HG02870 (cell line): Measurements from ENCODE around the gene LRMDA.

Experiments used
- ATAC-seq: cut with Tn5 transposase; IDR thresholded peaks from one replicate; pipeline ENCODE4 v1.9.1; 2021; ENCODE audit warnings: mild to moderate bottlenecking, moderate library complexity; ENCODE audit not compliant: unreplicated experiment

The LRMDA gene

DNA sequence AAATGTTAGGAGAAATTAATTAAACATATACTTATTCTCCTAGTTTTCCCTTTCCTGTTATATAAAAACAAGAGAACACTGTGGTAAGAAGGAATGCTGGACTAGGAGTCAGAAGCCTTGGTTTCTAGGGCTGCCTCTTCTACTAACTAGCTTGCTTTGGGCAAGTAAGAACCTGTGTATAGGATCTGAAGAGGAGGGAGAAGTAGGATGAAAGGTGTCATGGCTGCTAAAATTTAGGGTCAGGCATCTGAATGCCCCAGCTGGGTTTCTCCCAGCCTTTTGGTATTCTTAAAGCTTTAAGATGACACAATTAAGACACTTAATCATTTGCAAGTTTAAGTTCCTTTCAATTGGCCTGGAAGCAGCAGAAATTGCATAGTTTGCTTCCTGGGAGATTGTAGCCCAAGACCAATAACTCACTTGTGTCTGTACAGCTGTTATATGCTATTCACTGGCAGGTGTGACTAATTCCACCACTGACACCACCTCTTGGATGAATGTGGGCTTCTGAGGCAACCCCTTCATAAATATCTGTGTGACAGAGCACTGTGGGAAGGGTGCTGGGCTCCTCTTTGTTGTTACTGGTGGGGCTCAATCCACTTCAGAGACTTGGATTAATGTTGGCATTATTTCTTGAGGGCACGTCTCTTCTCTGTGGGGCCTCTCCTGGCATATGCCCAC is 137.2 kb downstream of the LRMDA start:
- peak; percentile 55 for ATAC-seq

DNA sequence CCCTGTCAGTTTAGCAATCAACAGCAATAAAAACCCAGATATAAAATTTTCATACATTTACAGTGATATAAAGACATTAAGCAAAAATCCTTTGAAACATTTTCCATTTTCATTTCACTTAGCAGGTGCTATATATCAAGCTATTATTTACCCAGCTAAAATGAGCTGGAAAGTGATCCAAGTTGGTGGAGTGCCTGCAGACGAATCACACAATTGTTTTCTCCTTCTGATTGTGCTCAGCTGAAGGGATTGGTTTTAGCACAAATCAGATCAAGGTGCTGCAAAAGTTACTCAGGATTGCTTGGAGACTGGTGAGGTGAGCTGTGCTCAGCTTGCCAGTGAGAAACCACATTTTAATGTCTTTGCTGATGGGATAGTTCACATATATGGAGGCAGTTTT is 138.1 kb downstream of the LRMDA start:
- no peak for ATAC-seq

DNA sequence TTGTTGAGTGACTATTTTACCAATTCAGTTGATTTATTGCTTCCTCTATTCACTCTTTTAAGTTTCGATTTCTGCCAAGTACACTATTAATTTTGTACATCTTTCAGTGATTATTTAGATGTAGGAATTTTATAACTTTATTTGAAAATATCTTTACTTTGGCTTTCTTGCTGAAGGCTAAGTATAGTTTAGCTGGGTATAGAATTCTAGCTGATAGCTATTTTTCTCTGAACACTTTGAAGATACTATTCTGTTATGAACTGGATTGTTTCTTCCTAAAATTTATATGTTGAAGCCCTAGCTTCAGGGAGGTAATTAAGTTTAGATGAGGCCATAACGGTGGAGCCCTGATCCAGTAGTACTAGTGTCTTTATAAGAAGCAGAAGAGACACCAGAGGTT is 141.1 kb downstream of the LRMDA start:
- ATAC-seq: no peak

DNA sequence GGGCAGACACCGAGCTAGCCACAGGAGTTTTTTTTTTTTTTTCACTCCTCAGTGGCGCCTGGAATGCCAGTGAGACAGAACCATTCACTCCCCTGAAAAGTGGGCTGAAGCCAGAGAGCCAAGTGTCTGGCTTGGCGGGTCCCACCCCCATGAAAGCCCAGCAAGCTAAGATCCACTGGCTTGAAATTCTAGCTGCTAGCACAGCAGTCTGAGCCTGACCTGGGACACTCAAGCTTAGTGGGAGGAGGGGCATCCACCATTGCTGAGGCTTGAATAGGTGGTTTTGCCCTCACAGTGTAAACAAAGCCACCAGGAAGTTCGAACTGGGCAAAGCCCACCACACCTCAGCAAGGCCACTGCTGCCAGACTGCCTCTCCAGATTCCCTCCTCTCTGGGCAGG is 144.5 kb downstream of the LRMDA start:
- ATAC-seq: no peak

DNA sequence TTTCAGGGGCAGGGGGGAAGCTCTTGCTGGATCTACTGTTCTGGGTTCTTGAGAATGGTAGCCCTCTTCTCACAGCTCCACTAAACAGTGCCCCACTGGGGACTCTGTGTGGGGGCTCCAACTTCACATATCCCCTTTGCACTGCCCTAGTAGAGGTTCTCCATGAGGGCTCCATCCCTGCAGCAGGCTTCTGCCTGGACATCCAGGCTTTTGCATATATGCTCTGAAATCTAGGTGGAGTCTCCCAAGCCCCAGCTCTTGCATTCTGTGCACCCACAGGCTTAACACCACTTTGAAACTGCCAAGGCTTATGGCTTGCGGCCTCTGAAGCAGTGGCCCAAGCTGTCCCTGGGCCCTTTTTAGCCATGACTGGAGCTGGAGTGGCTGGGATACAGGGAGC is 150.7 kb downstream of the LRMDA start:
- no peak for ATAC-seq

DNA sequence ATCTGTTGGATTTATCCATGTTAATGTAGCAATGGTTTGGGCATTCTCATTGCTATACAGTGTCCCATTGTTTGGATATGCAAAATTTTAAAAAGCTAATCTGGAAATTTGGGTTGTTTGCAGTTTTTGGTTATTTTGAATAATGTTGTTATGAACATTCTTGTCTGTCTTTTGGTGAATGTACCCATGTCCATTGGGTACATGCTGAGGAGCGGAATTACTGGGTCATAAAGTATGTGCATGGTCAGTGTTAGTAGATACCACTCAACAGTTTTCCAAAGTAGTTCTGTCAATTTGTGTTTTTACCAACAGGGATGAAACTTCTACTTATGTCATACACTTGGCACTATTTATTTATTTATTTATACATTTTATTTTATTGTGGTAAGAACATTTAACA is 153.9 kb downstream of the LRMDA start:
- ATAC-seq: no peak

DNA sequence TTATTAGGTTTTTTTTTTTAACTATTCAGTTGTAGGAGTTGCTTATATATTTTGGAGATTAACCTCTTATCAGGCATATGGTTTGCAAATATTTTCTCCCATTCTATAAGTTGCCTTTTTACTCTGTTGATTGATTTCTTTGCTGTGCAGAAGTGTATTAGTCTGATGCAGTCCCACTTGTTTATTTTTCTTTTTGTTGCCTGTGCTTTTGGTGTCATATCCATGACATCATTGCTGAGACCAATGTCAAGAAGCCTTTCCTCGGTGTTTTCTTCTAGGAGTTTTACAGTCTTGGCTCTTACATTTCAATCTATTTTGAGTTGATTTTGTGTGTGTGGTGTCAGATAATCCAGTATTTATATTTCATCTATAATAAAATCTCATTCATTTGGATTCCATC is 155.4 kb downstream of the LRMDA start:
- no peak for ATAC-seq

DNA sequence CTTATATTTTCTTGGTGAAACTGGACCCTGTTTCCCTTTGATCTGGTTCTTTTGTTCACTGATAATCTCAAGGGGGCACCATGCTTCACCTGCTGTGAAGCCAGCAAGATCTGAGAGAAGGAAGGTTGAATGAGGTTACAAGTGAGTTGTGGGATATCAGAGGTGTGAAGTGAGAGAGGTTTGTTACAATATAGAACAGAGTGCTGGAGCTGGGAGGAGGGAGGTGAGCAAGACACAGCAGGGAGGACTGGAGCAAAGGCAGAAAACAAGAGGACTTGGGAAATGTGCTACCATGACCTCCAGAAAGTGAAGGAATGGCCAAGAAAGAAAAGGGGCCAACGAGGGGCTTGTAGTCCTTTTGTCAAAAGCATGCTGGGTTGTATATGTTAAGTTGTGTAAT is 156.6 kb downstream of the LRMDA start:
- ATAC-seq: no peak

DNA sequence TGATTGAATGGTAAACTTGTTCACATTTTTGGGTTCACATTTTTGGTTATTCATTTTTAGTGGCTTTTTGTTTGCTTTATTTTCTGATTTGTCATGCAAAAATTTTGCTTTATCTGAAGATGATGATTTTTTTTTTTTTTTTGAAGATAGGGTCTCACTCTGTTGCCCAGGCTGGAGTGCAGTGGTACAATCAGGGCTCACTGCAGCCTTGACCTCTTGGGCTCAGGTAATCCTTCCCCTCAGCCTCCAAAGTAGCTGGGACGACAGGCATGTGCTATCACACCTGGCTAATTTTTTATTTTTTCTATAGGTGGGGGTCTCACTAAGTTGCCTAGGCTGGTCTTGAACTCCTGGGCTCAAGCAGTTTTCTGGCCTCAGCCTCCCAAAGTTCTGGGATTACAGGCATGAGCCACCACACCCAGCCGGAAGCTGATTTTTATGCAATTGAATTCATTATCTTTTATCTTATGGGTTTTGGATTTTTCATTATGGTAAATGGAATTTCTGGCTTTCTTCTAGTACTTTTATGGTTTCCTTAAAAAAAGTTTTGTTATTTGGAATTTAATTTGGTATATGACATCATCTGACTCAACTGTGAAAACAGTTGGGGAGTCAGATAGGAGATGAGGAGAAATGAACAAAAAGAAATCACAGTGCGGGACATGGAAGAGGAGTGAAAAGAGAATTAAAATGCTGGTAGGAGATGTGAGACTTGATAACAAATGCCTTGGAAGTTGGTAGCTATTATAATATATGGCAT is 158.7 kb downstream of the LRMDA start:
- ATAC-seq: no peak

DNA sequence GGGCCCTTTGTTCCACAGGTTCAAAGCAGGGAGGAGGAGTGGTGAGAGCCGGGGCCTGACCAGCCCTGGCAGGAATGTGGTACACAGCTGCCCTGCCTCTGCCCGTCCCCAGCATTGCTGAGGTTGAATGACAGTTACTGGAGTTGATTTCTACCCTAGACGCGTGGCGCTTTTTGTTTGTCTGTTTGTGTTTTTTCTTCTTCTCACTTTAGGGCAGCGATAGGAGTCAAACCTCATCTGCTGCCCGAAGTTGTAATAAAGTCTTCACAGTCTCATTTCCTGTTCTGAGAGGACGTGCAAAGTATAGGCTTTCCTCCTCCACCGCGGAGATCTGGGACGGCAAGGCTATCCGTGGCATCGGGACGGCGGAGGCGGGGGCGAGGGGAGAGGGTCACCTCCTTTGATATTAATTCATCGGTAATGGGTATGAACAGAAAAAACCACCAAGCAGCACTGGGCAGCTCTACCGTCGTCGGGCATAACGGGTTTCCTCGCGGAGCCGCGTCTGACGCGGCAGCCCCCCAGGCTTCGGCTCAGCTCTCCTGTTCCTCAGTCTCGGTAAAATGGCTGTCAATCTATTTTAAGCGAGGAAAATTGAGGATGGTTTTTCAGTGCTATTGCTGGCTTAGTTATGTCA is 160.8 kb downstream of the LRMDA start:
- no peak for ATAC-seq

DNA sequence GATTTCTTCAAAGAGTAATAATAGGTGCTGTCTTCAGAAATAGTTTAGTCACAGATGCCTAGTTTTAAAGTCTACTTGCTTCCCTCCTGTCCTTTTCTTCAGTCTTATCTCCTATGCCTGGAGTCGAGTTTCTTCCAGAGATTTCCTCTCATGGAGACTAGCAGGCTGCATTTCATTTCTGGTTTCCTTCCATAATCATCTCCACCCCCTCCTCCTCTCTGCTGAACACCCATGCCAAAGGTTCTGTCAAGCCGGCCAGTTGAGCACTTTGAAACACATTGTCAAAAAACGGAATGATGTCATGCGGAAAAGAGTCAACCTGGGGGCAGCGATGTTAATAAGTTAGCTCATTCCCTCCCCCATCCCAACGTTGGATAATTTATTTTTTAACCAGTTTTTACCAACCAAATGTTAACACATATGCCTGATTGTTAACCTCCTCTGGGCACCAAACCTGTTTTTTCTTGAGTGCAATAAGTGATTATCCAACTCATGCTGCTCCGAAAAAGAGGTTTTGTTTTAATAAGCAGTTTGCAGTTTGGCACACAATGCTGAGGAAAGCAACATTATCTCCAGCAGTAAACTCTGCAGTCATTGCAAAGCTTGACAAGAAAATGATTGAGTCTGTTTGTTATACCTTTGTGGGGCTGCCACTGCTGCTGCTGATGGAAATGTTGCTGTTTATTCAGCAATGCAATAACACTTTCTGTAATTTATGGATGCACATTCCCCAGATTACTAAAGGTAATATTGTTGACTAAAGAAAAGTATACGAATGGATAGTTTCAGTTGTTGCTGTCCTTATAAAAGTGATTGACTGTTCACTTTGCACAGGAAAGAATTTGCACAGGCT is 161.6 kb downstream of the LRMDA start:
- no peak for ATAC-seq

DNA sequence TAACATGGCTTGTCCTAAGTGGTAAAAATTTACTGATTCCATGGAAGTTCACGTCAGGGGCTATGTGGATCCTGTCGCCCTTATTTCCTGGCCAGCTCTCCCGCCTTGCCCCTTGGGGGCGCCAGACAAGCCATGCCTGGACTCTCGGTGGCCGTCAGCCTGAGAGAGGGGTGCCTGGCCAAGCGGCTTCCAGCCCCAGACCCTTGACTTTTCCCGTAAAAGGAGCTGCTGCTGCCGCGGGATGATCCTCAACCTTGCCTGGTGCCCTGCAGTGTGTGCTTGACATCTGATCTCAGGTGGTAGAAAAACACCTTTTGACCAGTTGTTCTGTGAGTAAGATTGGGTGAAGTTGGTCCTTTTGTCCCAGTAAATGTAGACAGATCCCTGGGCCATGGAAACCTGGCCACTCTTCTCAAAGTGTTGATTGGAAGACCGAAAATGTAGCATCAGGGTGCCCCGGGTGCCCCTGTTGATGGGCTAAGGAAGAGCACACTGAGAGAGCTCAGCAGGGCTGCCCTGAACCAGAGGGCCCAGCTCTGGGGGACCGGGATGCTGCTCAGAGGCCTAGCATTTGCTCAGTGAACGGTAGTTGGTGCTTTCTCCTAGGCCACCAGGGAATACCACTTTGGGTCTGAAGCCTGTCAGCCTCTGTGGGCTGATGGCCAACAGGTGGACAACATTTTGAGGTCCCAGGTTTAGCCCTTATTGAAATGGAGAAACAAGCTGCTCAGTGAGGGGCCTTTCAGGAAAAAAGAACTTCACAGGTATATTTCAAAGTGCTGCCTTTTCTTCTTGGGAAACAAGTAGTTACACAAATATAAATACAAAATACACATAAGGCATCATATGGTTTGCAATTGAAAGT is 162.5 kb downstream of the LRMDA start:
- ATAC-seq: no peak

DNA sequence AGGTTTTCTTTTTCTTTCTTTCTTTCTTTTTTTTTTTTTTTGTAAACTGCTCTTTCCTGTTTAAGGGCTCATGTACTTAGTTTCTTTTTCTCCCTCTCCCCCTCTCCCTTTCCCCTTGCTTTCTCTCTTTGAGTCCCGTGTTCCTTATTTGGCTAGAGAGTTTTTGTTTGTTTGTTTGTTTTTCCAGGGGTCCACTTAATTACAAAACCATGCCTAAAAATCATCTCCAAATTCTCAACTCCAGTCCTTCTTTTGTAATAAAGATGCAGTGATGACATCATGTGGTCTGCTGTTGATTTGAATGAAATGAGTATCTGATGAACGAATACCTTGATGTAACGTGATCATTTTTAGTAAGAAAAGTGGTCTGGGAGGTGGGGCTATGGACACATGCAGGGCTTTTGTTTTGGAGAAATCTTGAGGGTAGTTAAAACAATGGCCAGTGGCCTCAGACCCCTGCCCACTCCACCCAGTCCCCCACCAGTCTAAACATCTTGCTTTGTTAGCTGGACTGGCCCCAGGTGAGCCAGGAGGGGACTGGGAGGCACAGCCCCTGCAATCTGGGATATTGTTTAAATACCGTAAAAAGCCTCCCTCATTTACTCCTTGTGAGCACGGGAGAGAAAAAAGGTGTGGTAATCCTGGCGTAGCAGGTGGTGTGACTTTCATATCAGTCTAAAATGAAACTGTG is 165.7 kb downstream of the LRMDA start:
- ATAC-seq: no peak

DNA sequence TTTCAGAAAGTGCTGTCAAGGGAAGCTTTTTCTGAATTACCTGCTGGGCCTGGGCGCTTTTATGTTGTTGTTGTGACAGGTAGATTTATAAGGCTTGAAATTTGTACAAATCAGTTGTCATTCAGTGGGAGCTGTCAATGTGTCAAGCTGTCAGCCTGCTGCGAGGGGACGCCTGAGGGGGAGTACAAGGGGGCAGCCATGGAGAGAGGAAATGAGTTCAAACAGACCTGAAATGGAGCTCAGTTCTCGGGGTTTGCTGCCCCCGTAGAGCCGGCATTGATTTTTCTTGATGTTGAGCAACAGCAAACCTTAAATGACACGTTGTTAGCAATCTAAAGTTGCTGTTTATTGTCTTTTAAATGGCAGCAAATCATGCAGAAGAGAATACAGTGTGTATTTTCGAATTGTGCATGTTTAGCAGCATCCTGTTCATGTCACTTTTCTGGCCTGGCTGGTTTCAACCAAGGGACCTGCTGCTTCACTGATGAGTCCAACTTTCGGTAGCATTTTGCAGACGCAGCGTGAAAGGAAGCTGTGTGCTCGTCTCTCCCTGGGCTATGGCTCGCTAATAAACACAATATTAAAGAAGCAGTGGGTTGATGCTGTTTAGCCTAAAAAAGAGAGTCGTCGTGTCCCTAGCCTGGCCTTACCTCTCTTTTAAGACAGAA is 166.5 kb downstream of the LRMDA start:
- ATAC-seq: no peak

DNA sequence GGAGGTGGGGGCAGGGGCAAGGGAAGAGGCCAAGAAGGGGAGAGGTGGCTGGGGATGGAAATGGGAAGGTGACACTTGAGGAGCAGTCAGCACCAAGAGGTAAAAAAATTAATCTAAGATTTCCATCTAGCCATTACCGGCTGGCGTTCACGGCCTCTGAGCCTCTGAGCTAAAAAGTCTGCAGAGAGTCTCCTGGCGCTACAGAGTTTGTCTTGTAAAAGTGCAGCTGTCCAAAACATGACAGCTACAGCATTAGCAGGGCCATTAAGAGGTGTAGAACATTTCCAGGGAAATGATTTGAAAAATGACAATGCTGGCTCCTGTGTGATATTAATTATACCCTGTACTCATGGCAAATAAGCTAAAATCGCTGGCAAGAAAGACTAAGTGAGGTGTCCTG is 167.6 kb downstream of the LRMDA start:
- ATAC-seq: no peak

DNA sequence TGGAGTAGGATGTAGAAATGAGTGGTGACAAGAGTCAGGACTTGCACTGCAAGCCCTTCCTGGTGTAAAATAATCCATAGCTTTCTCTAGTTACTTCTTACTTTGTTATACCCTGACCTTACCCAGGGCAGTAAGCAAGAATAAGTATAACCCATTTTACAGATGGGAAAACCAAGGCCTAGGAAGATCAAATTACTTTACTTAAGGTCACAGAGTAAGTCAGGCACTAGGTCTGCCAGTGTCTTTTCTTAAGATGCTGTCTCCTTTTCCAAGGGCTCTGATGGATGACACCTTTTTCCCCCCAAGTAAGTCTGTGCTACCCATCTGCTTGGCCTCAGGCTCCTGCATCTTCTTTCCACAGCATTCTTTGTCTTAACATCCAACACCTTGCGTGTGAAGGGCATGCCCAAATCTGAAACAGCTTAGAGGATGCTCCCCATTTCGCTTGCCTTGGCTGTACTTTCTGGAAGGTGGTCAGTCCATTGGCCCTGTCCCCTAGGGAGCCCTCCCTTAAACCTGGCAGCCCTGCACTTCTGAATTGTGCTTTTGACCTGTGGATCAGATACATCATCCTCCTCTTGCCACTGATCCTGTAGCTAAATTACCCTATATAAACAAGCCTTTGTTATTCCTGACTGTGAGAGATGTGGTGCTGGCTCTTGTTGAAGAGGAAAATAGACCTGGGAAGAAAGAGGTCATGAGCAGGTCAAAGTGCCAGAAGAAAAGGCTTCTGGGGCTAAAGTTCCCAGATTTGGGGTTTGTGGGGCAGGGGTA is 168.6 kb downstream of the LRMDA start:
- ATAC-seq: no peak

DNA sequence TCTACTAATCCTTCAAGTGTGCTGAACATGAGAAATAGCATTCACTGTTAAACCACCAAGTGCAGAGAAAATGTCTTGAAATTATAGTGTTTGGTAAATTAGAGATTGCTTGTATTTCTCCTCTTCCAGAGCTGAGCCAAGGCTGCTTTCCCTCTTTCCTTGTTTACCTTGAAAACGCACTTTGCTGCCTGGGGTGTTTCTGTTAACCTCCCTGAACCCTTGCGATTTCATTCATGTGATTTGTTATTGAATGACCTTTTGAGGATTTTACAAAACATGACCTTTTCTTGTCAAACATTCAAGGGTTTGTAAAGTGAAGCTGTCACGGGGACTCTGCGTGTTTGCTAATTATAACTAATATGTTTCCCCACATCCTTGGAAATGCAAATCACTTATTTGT is 169.4 kb downstream of the LRMDA start:
- ATAC-seq: no peak

DNA sequence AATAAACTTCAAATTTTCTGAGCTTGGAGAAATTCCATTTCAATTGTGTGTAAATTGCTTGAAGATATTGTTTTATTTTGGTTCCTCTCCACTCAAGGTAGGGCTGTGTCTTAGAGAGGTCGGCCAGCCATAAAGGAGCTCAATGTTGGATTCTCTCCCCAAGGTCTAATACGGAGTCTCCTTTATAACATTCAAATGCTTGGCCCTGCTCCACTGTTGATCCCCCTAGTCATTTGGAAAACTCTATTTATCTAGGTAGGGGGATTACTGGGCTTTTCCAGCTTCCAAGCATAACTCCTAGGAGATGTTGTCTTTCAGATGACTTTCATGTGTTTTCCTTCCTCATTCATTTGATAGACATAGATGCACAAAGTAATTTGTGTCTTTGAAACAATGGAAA is 170.9 kb downstream of the LRMDA start:
- ATAC-seq: no peak

DNA sequence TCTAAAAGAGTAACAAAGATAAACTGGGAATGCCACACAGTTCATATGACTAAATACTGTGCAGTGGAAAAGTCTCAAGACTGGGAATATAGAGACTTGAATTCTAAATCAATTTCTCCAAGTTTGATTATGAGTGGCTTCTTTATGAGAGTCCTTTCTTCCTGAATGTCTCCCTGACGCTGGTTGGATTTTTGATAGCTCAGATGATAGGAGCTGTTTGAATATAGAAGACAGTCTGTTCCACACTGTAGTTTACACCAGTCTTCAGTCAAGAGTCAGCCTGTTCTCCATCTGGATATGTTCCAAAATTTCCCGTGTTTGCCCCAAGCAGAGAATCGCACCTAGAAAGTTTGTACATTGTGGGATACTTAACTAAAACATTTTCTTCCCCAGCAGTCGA is 173.7 kb downstream of the LRMDA start:
- no peak for ATAC-seq
